T-cell (primary cell): ENCODE measurements around the gene RYR2. TPM values are rescaled to one million over a fixed set of nuclear protein-coding genes. Genes with fewer than 3 reads are reported as not detected.

ENCODE experiments used
- ATAC-seq, 4 experiments: fragments of 200-7000 bp in 3 of 4; fragments of 150-1000 bp in 1 of 4; cut with Tn5 transposase; replicated peaks in 1 of 4; 1 replicate in 3 of 4; 2 replicates in 1 of 4; pipeline ENCODE4 v1.10.0; 2021; ENCODE audit warnings: moderate library complexity in 3 of 4, mild to moderate bottlenecking in 2 of 4, moderate number of reproducible peaks in 1 of 4
- CTCF ChIA-PET, 2 donors: fragments of 300-600 bp; sonication (Branson Sonifier 250); formaldehyde crosslinking; loops; one replicate each; lab custom pipeline; 2022; ENCODE audit warnings: antibody characterized with exemption in 2 of 2; lab: Charles Lee
- POLR2A ChIA-PET, 2 donors: fragments of 300-600 bp; sonication (Branson Sonifier 250); formaldehyde crosslinking; loops; one replicate each; lab custom pipeline; 2022; ENCODE audit warnings: antibody characterized with exemption in 2 of 2; lab: Charles Lee
- DNase-seq, 35 experiments: peaks; one replicate each; pipeline versions ENCODE4 v3.0.0 to v3.0.0-alpha.2; 2013 to 2023
- H3K27ac ChIP-seq: one replicate; pipeline ENCODE4 v1.5.1; 2013; ENCODE audit warnings: low read length
- H3K27me3 ChIP-seq, 2 experiments: replicated peaks in 1 of 2; 1 replicate in 1 of 2; 2 replicates in 1 of 2; pipeline versions ENCODE4 v1.6.1 to v1.7.0; 2013; ENCODE audit warnings: low read length in 1 of 2, mixed read lengths in 1 of 2; ENCODE audit not compliant: control insufficient read depth in 2 of 2, insufficient read depth in 2 of 2; ENCODE audit errors: extremely low read depth in 1 of 2
- H3K36me3 ChIP-seq, 2 donors: 1 replicate in 1 of 2; 2 replicates in 1 of 2; pipeline versions ENCODE4 v1.6.1 to v1.7.0; 2013; ENCODE audit warnings: low read length in 1 of 2; ENCODE audit not compliant: control insufficient read depth in 2 of 2, insufficient read depth in 1 of 2; ENCODE audit errors: extremely low read depth in 1 of 2
- H3K4me1 ChIP-seq, 2 experiments: 1 replicate in 1 of 2; 2 replicates in 1 of 2; pipeline versions ENCODE4 v1.6.1 to v1.7.0; 2013; ENCODE audit warnings: low read length in 2 of 2, mixed read lengths in 1 of 2; ENCODE audit not compliant: insufficient read depth in 2 of 2, control insufficient read depth in 1 of 2; ENCODE audit errors: extremely low read depth in 1 of 2
- H3K4me3 ChIP-seq, 2 donors: 1 replicate in 1 of 2; 2 replicates in 1 of 2; pipeline versions ENCODE4 v1.5.1 to v1.7.0; 2013; ENCODE audit warnings: mild to moderate bottlenecking in 2 of 2, low read length in 1 of 2, moderate library complexity in 1 of 2; ENCODE audit not compliant: control insufficient read depth in 1 of 2; ENCODE audit errors: extremely low read depth in 1 of 2
- H3K9me3 ChIP-seq: 2 replicates; pipeline ENCODE4 v1.7.0; 2013
- H3K27ac Mint-ChIP-seq, 2 donors: one replicate each; pipeline ENCODE4 v1.8.0; 2020 to 2021; ENCODE audit warnings: mild to moderate bottlenecking in 2 of 2, mixed read lengths in 2 of 2
- H3K27me3 Mint-ChIP-seq, 2 donors: one replicate each; pipeline ENCODE4 v1.8.0; 2021 to 2022; ENCODE audit warnings: mixed read lengths in 2 of 2
- H3K36me3 Mint-ChIP-seq: one replicate; pipeline ENCODE4 v1.8.0; 2021; ENCODE audit warnings: mixed read lengths
- H3K4me1 Mint-ChIP-seq, 3 donors: one replicate each; pipeline ENCODE4 v1.8.0; 2020 to 2022; ENCODE audit warnings: mixed read lengths in 3 of 3, mild to moderate bottlenecking in 1 of 3
- H3K4me3 Mint-ChIP-seq, 3 donors: one replicate each; pipeline ENCODE4 v1.8.0; 2020 to 2022; ENCODE audit warnings: mild to moderate bottlenecking in 3 of 3, mixed read lengths in 3 of 3, moderate library complexity in 3 of 3
- H3K9me3 Mint-ChIP-seq, 3 donors: one replicate each; pipeline ENCODE4 v1.8.0; 2020 to 2022; ENCODE audit warnings: mixed read lengths in 3 of 3
- WGBS: methylation state at CpG from one replicate; pipeline ENCODE4 v1.1.5; 2013; ENCODE audit warnings: missing lambda C conversion rate; ENCODE audit not compliant: insufficient coverage; 5-methylcytosine and 5-hydroxymethylcytosine counted together
- total RNA-seq, 35 experiments: library from RNA in 6 of 35; stranded (reverse) in 6 of 35; fragments of 120-200 nt in 1 of 35; gene quantifications; one replicate each; pipeline versions ENCODE4 v1.2.1 to v1.2.4 and lab custom pipeline; 2013 to 2026

RYR2 gene
- total RNA-seq, 5 donors from 2014 or later (not counting 1 experiment from before 2014, with no cell fraction given): 0.07 to 0.33 (median 0.18) TPM; not detected in 1

DNA sequence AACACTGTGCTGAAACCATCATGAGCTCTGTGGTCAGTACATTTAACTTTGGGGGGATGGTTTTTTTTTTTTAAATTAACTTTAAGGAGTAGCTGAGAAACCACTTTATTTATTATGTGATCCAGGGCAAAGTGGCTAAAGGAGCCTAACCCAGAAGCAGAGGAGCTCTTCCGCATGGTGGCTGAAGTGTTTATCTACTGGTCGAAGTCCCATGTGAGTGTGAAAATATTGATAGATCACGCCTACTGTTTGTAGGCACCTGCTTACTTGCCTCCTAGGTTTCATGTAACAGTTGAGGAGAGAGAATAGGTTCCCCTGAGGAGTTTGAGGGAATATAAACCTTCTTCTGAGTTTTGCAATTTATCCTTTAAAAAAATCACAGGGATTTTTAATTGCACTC, 667.4 kb downstream of the RYR2 start:
- no peak for DNase-seq
- ChIA-PET CTCF (no interaction called here), POLR2A (interaction anchor here in 1 of 2 donors (0.6 kb wide), 1 partner anchor 15 kb away, joined by 3 read pairs; no protein-coding TSS in a partner anchor)
- no peaks in the 10 kb centered on the region for H3K9me3 Mint-ChIP-seq
- WGBS: no CpG with 5 or more reads among the region's 3 CpGs
- no peak for ATAC-seq
- H3K36me3 Mint-ChIP-seq: no peaks in the 10 kb centered on the region
- no peaks in the 10 kb centered on the region for H3K4me1 Mint-ChIP-seq
- Histone ChIP-seq H3K9me3 (no peaks in the 10 kb centered on the region), H3K4me3 (no peak overlapping the region), H3K4me1 (no peaks in the 10 kb centered on the region), H3K27ac (no peak overlapping the region), H3K27me3 (no peaks in the 10 kb centered on the region), H3K36me3 (no peaks in the 10 kb centered on the region)
- no peak overlapping the region for H3K4me3 Mint-ChIP-seq
- H3K27me3 Mint-ChIP-seq: no peaks in the 10 kb centered on the region
- H3K27ac Mint-ChIP-seq: no peak overlapping the region

DNA sequence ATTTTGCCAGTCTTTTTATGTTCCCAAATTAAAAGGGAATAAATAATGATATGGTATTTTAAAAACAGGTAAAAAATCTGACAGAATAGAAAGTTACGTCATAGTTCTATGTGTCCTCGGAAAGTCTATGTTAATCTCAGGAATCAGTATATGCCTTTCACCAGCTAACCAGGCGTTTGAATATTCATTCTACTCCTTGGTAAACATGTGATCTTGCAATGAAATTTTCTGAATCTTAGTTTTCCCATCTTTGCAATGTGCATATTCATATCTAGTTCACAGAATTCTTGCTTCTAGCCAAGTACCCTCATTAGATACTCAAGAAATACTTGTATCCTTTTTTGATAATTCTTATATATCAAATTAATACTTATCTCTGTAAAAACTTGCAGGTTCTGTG, 669.3 kb downstream of the RYR2 start:
- no peaks in the 10 kb centered on the region for H3K4me1 ChIP-seq
- no peak for DNase-seq
- ATAC-seq: no peak
- no peaks in the 10 kb centered on the region for H3K36me3 ChIP-seq
- H3K27me3 ChIP-seq: no peaks in the 10 kb centered on the region
- H3K36me3 Mint-ChIP-seq: no peaks in the 10 kb centered on the region
- H3K9me3 ChIP-seq: no peaks in the 10 kb centered on the region
- no peak overlapping the region for H3K27ac ChIP-seq
- no peaks in the 10 kb centered on the region for H3K4me1 Mint-ChIP-seq
- no peak overlapping the region for H3K4me3 Mint-ChIP-seq
- ChIA-PET CTCF (no interaction called here), POLR2A (no interaction called here)
- H3K9me3 Mint-ChIP-seq: no peaks in the 10 kb centered on the region
- no peak overlapping the region for H3K27ac Mint-ChIP-seq
- no peaks in the 10 kb centered on the region for H3K27me3 Mint-ChIP-seq
- WGBS: no CpG with 5 or more reads among the region's 3 CpGs
- no peak overlapping the region for H3K4me3 ChIP-seq

DNA sequence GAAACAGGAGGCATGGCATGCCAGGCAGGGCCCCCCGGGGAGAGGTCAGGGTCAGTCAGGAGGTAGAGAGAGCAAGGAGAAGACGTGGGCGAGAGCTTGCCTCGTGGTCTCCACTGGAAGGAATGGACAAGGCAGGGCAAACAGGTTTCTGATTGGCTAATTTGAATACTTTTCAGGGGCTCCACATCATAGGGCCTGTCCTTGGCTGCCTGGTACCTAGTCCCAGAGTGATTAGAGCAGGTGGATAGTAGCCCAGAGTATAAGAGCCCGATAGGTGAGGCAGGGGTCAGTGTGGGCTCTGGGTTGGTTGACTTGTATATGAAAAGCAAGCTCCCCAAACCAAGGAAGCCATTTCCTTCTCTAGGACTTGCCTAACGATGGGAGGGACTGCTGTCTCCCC, 670.1 kb downstream of the RYR2 start:
- WGBS: 46% methylated on average over 4 of the region's 6 CpGs
- Mint-ChIP-seq H3K9me3 (no peaks in the 10 kb centered on the region), H3K27me3 (no peaks in the 10 kb centered on the region), H3K4me3 (no peak overlapping the region), H3K36me3 (no peaks in the 10 kb centered on the region), H3K4me1 (no peaks in the 10 kb centered on the region), H3K27ac (no peak overlapping the region)
- CTCF ChIA-PET: no interaction called here
- POLR2A ChIA-PET: no interaction called here
- ATAC-seq: no peak
- no peaks in the 10 kb centered on the region for H3K36me3 ChIP-seq
- H3K27me3 ChIP-seq: no peaks in the 10 kb centered on the region
- H3K4me3 ChIP-seq: no peak overlapping the region
- DNase-seq: no peak
- no peak overlapping the region for H3K27ac ChIP-seq
- no peaks in the 10 kb centered on the region for H3K9me3 ChIP-seq
- H3K4me1 ChIP-seq: no peaks in the 10 kb centered on the region

DNA sequence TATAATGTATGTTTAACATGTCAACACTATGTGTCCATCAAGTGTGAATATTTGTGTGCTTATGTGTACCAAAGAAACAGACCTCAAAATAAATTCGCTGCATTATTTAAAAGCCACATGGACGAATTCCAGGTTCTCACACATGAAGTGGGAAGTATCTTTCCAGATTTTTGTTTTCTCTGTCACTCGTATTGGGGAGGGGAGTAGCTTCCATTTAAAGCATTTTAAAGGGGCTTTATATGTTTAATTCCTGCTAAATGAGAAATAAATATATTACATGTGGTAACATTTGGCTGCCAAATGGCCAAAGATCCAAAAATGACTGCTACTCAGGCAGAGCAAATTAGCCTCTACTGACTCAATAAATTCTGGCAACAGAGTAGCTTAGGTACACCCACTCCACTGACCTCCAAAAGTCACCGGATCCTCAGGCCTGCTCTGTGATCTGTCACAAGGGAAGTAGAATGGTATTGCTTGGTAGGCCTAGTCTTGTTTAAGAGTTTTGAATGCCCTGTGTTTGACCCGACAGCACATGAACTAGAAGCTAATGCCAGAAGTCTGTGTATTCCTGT, 670.7 kb downstream of the RYR2 start:
- no peaks in the 10 kb centered on the region for H3K27me3 Mint-ChIP-seq
- Histone ChIP-seq H3K9me3 (no peaks in the 10 kb centered on the region), H3K36me3 (no peaks in the 10 kb centered on the region), H3K27me3 (no peaks in the 10 kb centered on the region), H3K4me3 (no peak overlapping the region), H3K27ac (no peak overlapping the region), H3K4me1 (no peaks in the 10 kb centered on the region)
- no peak overlapping the region for H3K4me3 Mint-ChIP-seq
- 40% methylated on average over 1 of the region's 5 CpGs for WGBS
- no peak overlapping the region for H3K27ac Mint-ChIP-seq
- no peak for DNase-seq
- no peaks in the 10 kb centered on the region for H3K9me3 Mint-ChIP-seq
- CTCF ChIA-PET: no interaction called here
- H3K4me1 Mint-ChIP-seq: no peaks in the 10 kb centered on the region
- ATAC-seq: no peak
- POLR2A ChIA-PET: no interaction called here
- H3K36me3 Mint-ChIP-seq: no peaks in the 10 kb centered on the region

DNA sequence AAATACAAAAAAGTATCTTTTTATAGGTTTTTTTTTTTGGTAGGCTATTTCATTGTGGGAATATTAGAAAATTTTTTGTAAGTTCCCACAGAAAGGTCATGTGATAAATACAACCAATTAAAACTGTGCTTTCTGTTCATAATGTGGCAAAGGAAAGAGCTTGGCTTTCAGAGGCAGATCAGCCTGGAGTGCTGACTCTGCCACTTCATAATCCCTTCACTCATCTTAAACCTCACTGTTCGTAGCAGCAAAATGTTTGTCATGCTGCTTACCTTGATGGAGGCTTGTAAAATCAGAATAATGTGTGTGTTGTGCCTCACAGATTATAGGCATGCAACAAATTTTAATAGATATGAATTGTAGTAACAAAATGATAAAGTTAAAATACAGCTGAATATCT, 671.9 kb downstream of the RYR2 start:
- ATAC-seq (no peak), DNase-seq (no peak)
- Histone ChIP-seq H3K4me1 (no peaks in the 10 kb centered on the region), H3K27me3 (no peaks in the 10 kb centered on the region), H3K27ac (no peak overlapping the region), H3K4me3 (no peak overlapping the region), H3K9me3 (no peaks in the 10 kb centered on the region), H3K36me3 (no peaks in the 10 kb centered on the region)
- no peaks in the 10 kb centered on the region for H3K36me3 Mint-ChIP-seq
- no peaks in the 10 kb centered on the region for H3K27me3 Mint-ChIP-seq
- no peak overlapping the region for H3K27ac Mint-ChIP-seq
- H3K9me3 Mint-ChIP-seq: no peaks in the 10 kb centered on the region
- POLR2A ChIA-PET: no interaction called here
- no peak overlapping the region for H3K4me3 Mint-ChIP-seq
- H3K4me1 Mint-ChIP-seq: no peaks in the 10 kb centered on the region
- CTCF ChIA-PET: no interaction called here
- WGBS: no CpG with 5 or more reads among the region's 1 CpG

DNA sequence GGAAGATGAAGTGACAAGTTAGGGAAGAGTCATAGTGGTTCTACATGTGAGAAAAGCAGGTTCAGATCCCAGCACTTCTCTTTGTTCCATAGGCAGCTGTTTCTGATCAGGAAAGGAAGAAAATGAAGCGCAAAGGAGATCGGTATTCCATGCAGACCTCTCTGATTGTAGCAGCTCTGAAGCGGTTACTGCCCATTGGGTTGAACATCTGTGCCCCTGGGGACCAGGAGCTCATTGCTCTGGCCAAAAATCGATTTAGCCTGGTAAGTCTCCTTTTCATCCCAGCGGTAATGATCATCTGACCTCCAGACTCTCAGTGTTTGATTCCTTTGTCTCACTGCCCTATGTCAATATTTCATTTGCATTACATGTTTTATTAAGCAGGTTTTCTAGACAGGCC, 675.1 kb downstream of the RYR2 start:
- peaks cover 0 to 4% (median 3%) of the 10 kb centered on the region in 3 donors for H3K9me3 Mint-ChIP-seq
- H3K36me3 Mint-ChIP-seq: no peaks in the 10 kb centered on the region
- Histone ChIP-seq H3K9me3 (no peaks in the 10 kb centered on the region), H3K4me3 (no peak overlapping the region), H3K4me1 (no peaks in the 10 kb centered on the region), H3K27me3 (no peaks in the 10 kb centered on the region), H3K36me3 (no peaks in the 10 kb centered on the region), H3K27ac (no peak overlapping the region)
- POLR2A ChIA-PET: no interaction called here
- no peaks in the 10 kb centered on the region for H3K4me1 Mint-ChIP-seq
- no peak for ATAC-seq
- WGBS: 80% methylated on average over 5 of the region's 5 CpGs
- H3K27me3 Mint-ChIP-seq: no peaks in the 10 kb centered on the region
- no peak overlapping the region for H3K4me3 Mint-ChIP-seq
- no peak overlapping the region for H3K27ac Mint-ChIP-seq
- DNase-seq: no peak
- CTCF ChIA-PET: interaction anchor here in 1 of 2 donors (0.8 kb wide), 1 partner anchor 86 kb away, joined by 3 read pairs; no protein-coding TSS in a partner anchor
